ENCODE data around the gene MAGI3.

- TF ChIP-seq CTCF (tag by site-specific recombination; IDR thresholded peaks at IDR 0.05) (no peak), ZNF433 (tag by site-specific recombination; IDR thresholded peaks at IDR 0.05; ENCODE audit: low read depth) (no peak), ZNF624 (tag by site-specific recombination; IDR thresholded peaks at IDR 0.05) (no peak), ZNF133 (tag by site-specific recombination; IDR thresholded peaks at IDR 0.05) (no peak), SETDB1 (IDR thresholded peaks at IDR 0.05; ENCODE audit: insufficient read length, low read length) (no peak), ZNF791 (tag by site-specific recombination; IDR thresholded peaks at IDR 0.05) (no peak), ZNF114 (tag by site-specific recombination; IDR thresholded peaks at IDR 0.05) (no peak), ZSCAN16 (tag by site-specific recombination; IDR thresholded peaks at IDR 0.05) (no peak), ZBTB1 (tag by site-specific recombination; IDR thresholded peaks at IDR 0.05) (no peak), ELK4 (IDR thresholded peaks at IDR 0.05; ENCODE audit: borderline replicate concordance, low read depth, low read length) (no peak), ZNF639 (tag by site-specific recombination; IDR thresholded peaks at IDR 0.05) (no peak)
Measured at GRCh38 chr1:113530021-113530420, 139.7 kb downstream of the MAGI3 start.
